HG03439 (cell line): ENCODE measurements around the gene MAP1LC3A.
"Not testable (repeated sequence)": the region's sequence is repeated elsewhere in the genome, so short reads cannot be mapped to it uniquely, and the experiment has no call there.

ENCODE experiments used
- ATAC-seq: cut with Tn5 transposase; IDR thresholded peaks from one replicate; pipeline ENCODE4 v1.9.1; 2021; ENCODE audit warnings: mild to moderate bottlenecking, moderate library complexity; ENCODE audit not compliant: unreplicated experiment

Gene MAP1LC3A

GRCh38 chr20:34558320-34559218, at the start of gene MAP1LC3A:
TSS of gene MAP1LC3A (plus strand) at chr20:34558718. CDS start at chr20:34558869, 151 bp downstream.
- ATAC-seq, result peak; percentile 45

GRCh38 chr20:34510575-34510974, 47.9 kb upstream of the MAP1LC3A start:
- no peak for ATAC-seq

- ATAC-seq, result no peak
These were observed 46.6 kb upstream of the MAP1LC3A start for GRCh38 chr20:34511891-34512265.

- no peak for ATAC-seq
These were observed 46.1 kb upstream of the MAP1LC3A start for GRCh38 chr20:34512266-34512954.

GRCh38 chr20:34512955-34513419, 45.5 kb upstream of the MAP1LC3A start:
- no peak for ATAC-seq

- ATAC-seq, result not testable (repeated sequence)
These were observed 44.5 kb upstream of the MAP1LC3A start for GRCh38 chr20:34514034-34514433.

- ATAC-seq, result no peak
These were observed 43.5 kb upstream of the MAP1LC3A start for GRCh38 chr20:34514897-34515483.

GRCh38 chr20:34515484-34516246, 42.9 kb upstream of the MAP1LC3A start:
- ATAC-seq, result peak; percentile 58

- peak; percentile 72 for ATAC-seq
These were observed 42.0 kb upstream of the MAP1LC3A start, which contains the start of gene DYNLRB1 for GRCh38 chr20:34516247-34517113. TSS of gene DYNLRB1 (plus strand) at chr20:34516422. CDS start at chr20:34516459, 37 bp downstream.

- no peak for ATAC-seq
These were observed 41.4 kb upstream of the MAP1LC3A start for GRCh38 chr20:34517114-34517505.

- not testable (repeated sequence) for ATAC-seq
These were observed 39.7 kb upstream of the MAP1LC3A start for GRCh38 chr20:34518863-34519262.

- ATAC-seq, result not testable (repeated sequence)
These were observed 38.7 kb upstream of the MAP1LC3A start for GRCh38 chr20:34519841-34520240.

GRCh38 chr20:34522969-34523871, 35.3 kb upstream of the MAP1LC3A start:
- ATAC-seq, result no peak

- no peak for ATAC-seq
These were observed 34.1 kb upstream of the MAP1LC3A start for GRCh38 chr20:34524426-34524825.

- no peak for ATAC-seq
These were observed 33.2 kb upstream of the MAP1LC3A start for GRCh38 chr20:34525342-34525708.

GRCh38 chr20:34525709-34526416, 32.7 kb upstream of the MAP1LC3A start:
- no peak for ATAC-seq

- no peak for ATAC-seq
These were observed 32.1 kb upstream of the MAP1LC3A start for GRCh38 chr20:34526466-34526865.

- no peak for ATAC-seq
These were observed 31.5 kb upstream of the MAP1LC3A start for GRCh38 chr20:34527016-34527415.
